GM23248 (cell line): Measurements from ENCODE around the gene DNAJC17.

Experiments
- EZH2 ChIP-seq: fragments of 200-600 bp; sonication (generic); IDR thresholded peaks from 2 replicates; pipeline ENCODE4 v1.6.1; 2018; ENCODE audit warnings: antibody characterized with exemption, mild to moderate bottlenecking; ENCODE audit not compliant: insufficient read depth, poor library complexity, severe bottlenecking
- EZH2phosphoT487 ChIP-seq: fragments of 200-600 bp; sonication (generic); IDR thresholded peaks from 2 replicates; pipeline ENCODE4 v1.6.1; 2018; ENCODE audit warnings: antibody characterized with exemption, moderate library complexity, mild to moderate bottlenecking, low read depth; ENCODE audit not compliant: insufficient read depth

GRCh38 chr15:40787344-40787841 lies 19.9 kb downstream of the DNAJC17 start:
- TF ChIP-seq EZH2 (no peak), EZH2phosphoT487 (0 out of 2 replicates have a peak, but pooled peaks have one; percentile 30)
